Measurements from ENCODE around the gene MED4.

DNA sequence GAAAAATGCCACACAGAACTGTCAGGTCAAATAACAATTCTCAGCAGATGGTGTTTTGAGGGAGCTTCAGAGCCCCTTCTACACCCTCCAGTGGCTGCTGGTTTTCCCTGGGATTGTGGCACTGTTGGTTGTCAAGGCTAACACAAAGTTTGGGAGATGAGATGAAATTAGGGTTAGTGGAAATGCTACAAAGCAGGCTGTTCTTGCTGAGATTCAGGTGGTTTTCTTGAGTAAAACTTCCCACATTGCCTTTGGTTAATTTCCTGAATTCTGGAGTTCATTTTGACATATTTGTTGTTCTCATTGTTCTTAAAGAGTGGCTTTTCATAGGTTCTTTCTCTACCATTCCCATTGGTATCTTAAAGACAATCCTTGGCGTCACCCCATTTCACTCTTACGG is 22.1 kb downstream of the MED4 start:
- TF ChIP-seq, protein P1, sequence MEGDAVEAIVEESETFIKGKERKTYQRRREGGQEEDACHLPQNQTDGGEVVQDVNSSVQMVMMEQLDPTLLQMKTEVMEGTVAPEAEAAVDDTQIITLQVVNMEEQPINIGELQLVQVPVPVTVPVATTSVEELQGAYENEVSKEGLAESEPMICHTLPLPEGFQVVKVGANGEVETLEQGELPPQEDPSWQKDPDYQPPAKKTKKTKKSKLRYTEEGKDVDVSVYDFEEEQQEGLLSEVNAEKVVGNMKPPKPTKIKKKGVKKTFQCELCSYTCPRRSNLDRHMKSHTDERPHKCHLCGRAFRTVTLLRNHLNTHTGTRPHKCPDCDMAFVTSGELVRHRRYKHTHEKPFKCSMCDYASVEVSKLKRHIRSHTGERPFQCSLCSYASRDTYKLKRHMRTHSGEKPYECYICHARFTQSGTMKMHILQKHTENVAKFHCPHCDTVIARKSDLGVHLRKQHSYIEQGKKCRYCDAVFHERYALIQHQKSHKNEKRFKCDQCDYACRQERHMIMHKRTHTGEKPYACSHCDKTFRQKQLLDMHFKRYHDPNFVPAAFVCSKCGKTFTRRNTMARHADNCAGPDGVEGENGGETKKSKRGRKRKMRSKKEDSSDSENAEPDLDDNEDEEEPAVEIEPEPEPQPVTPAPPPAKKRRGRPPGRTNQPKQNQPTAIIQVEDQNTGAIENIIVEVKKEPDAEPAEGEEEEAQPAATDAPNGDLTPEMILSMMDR (IDR thresholded peaks at IDR 0.05; ENCODE audit: low read length), result no peak
- TF ChIP-seq EZH2phosphoT487 (IDR thresholded peaks at IDR 0.05; ENCODE audit: low read length), result no peak

Data from MM.1S (cell line).